ENCODE data around the gene GID8. TPM values are rescaled to one million over a fixed set of nuclear protein-coding genes. Genes with fewer than 3 reads are reported as not detected.

GID8 gene
- total and polyA plus RNA-seq, 4 donors = 11.0 to 35.4 (median 23.7) TPM

- TF ChIP-seq CTCF (IDR thresholded peaks at IDR 0.05; ENCODE audit: control extremely low read depth, extremely low read depth) = no peak
- WGBS, 2 donors = 82 to 89% methylated on average over 16 of the region's 16 CpGs
- no peak for DNase-seq
- H3K4me3 ChIP-seq = no peak overlapping the region
- peaks cover 16 to 33% (median 25%) of the 10 kb centered on the region in 4 donors for H3K36me3 ChIP-seq (ENCODE audit: control insufficient read depth in 4 of 4, insufficient read depth in 4 of 4, low read length in 4 of 4)
- no peak overlapping the region for H3K27ac ChIP-seq (ENCODE audit: low read depth in 1 of 2, low read length in 1 of 2)
- H3K9me3 ChIP-seq (ENCODE audit: control insufficient read depth in 4 of 4, insufficient read depth in 3 of 4, low read length in 3 of 4) = peaks cover 0 to 2% (median 0%) of the 10 kb centered on the region in 4 donors
- H3K4me1 ChIP-seq (ENCODE audit: control insufficient read depth in 5 of 5, insufficient read depth in 5 of 5, low read length in 5 of 5) = peaks cover 0 to 16% (median 0%) of the 10 kb centered on the region in 5 donors
- no peak overlapping the region for H3K9ac ChIP-seq (ENCODE audit: insufficient read depth in 1 of 2, low read length in 2 of 2)
- no peaks in the 10 kb centered on the region for H3K27me3 ChIP-seq (ENCODE audit: control insufficient read depth in 3 of 3, insufficient read depth in 3 of 3, low read length in 2 of 3)
- ATAC-seq (ENCODE audit: insufficient read depth, low FRiP score) = no peak
Observed at GRCh38 chr20:62898093-62898964, 39.6 kb upstream of the GID8 start.

GRCh38 chr20:62898970-62899632 is 38.8 kb upstream of the GID8 start:
- Histone ChIP-seq H3K27ac (ENCODE audit: low read depth in 1 of 2, low read length in 1 of 2) (no peak overlapping the region), H3K9me3 (ENCODE audit: control insufficient read depth in 4 of 4, insufficient read depth in 3 of 4, low read length in 3 of 4) (peaks cover 0 to 2% (median 0%) of the 10 kb centered on the region in 4 donors), H3K36me3 (ENCODE audit: control insufficient read depth in 4 of 4, insufficient read depth in 4 of 4, low read length in 4 of 4) (peaks cover 9 to 32% (median 21%) of the 10 kb centered on the region in 4 donors), H3K4me1 (ENCODE audit: control insufficient read depth in 5 of 5, insufficient read depth in 5 of 5, low read length in 5 of 5) (peaks cover 0 to 16% (median 0%) of the 10 kb centered on the region in 5 donors), H3K9ac (ENCODE audit: insufficient read depth in 1 of 2, low read length in 2 of 2) (no peak overlapping the region), H3K4me3 (no peak overlapping the region), H3K27me3 (ENCODE audit: control insufficient read depth in 3 of 3, insufficient read depth in 3 of 3, low read length in 2 of 3) (no peaks in the 10 kb centered on the region)
- no peak for TF ChIP-seq CTCF (IDR thresholded peaks at IDR 0.05; ENCODE audit: control extremely low read depth, extremely low read depth)
- DNase-seq (no peak), ATAC-seq (ENCODE audit: insufficient read depth, low FRiP score) (no peak)
- 41 to 60% methylated on average over 16 of the region's 16 CpGs for WGBS, 2 donors

- Histone ChIP-seq H3K9me3 (ENCODE audit: control insufficient read depth in 4 of 4, insufficient read depth in 3 of 4, low read length in 3 of 4) (peaks cover 0 to 2% (median 0%) of the 10 kb centered on the region in 4 donors), H3K4me3 (no peak overlapping the region), H3K4me1 (ENCODE audit: control insufficient read depth in 5 of 5, insufficient read depth in 5 of 5, low read length in 5 of 5) (peaks cover 0 to 16% (median 0%) of the 10 kb centered on the region in 5 donors), H3K27me3 (ENCODE audit: control insufficient read depth in 3 of 3, insufficient read depth in 3 of 3, low read length in 2 of 3) (no peaks in the 10 kb centered on the region), H3K36me3 (ENCODE audit: control insufficient read depth in 4 of 4, insufficient read depth in 4 of 4, low read length in 4 of 4) (peaks cover 4 to 32% (median 17%) of the 10 kb centered on the region in 4 donors), H3K27ac (ENCODE audit: low read depth in 1 of 2, low read length in 1 of 2) (no peak overlapping the region), H3K9ac (ENCODE audit: insufficient read depth in 1 of 2, low read length in 2 of 2) (no peak overlapping the region)
- no peak for ATAC-seq (ENCODE audit: insufficient read depth, low FRiP score)
- peak in 2 of 3 donors; percentile 30 to 31 for DNase-seq
- WGBS, 2 donors = 13 to 15% methylated on average over 6 of the region's 6 CpGs
- no peak for TF ChIP-seq CTCF (IDR thresholded peaks at IDR 0.05; ENCODE audit: control extremely low read depth, extremely low read depth)
Observed at GRCh38 chr20:62899633-62900051, 38.3 kb upstream of the GID8 start.

Data from lung (tissue), 12 donors.